CD4-positive, alpha-beta T cell treated with Interleukin-15 for 4 hours (primary cell): Measurements from ENCODE around the gene PEPD.

Source experiments
- DNase-seq: peaks from one replicate; pipeline ENCODE4 v3.0.0-alpha.2; 2020; ENCODE audit warnings: low spot score

Gene PEPD

DNA sequence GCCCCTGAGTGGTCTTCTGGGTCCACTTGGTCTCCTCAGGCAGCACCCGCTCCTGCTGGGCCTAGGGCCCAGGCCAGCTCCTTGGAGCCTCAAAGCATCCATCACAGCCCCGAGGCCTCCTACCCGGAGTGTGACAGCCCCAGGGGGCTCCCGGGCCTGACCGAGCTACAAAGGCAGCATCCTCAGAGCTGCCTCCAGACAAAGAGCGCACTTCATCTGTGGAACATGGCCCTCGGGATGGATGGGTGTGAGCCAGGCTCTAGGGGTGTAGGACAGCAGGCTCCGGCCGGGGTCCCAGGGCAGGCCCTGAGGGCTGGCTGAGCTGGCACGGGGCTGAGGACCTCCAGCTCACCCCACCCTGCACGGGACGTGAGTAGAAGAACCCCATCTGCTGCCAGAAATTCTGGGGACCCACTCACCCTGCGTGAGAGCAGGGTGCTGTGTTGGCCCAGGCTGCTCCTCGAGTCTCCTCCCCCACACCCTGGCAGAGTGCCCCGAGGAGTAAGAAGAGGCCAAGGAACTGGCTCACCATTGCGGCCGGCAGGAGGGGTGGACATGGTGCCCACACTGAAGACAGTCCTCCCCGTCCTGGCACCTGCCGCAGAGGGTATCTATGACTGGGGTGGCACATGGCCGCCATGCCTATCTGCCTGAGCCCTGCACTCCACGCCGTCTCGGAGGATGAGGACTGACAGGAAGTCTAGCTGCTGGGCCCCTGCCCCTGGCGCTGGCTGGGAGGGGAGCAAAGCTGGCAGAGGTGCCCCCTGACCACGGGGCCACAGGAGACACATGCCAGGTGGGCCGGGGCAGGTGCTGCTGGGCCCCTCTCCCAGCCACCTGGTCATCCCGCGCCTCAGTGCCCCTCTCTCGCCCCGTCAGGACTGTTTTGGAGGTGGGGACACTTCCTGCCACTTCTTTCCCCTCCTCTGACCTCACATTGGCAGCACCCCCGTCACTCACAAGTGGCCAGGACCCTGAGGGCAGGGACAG lies 125.7 kb downstream of the PEPD start:
- DNase-seq, result no peak

GRCh38 chr19:33394723-33395560 lies 126.6 kb downstream of the PEPD start:
- DNase-seq, result no peak

DNA sequence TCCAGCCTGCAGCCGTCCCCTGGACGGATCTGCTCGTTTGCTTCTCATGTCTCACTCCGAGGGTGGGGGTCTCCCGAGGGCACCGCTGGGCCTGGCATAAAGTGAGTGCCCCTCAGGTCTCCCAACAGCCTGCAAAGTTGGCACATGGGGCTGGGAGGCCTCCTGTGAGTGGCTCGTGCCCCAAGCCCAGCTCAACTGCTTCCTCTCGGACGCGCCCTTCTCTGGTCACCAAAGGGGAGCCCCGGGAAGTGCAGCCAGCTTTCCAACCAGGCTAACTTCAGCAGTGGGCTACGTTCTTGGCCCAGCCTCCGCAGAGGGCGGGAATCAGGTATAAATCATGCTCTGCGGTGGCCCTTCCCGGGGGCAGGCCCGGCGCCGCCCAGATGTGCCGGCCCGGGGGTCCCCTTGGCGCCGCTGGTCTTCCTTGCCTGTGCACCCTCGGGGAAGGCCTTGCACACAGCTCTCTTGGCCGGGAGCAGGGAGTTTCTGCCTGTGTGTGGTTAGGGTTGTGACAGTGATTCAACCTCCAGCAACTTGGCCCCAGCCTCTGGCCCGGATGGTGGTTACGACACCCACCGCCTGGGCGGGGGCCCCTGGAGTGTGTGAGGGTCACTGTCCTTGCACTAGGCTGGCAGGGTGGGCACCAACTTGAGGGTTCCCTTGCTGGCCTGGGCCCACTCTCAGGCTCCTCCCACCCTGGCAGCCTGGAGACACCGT lies 127.4 kb downstream of the PEPD start:
- DNase-seq, result no peak

DNA sequence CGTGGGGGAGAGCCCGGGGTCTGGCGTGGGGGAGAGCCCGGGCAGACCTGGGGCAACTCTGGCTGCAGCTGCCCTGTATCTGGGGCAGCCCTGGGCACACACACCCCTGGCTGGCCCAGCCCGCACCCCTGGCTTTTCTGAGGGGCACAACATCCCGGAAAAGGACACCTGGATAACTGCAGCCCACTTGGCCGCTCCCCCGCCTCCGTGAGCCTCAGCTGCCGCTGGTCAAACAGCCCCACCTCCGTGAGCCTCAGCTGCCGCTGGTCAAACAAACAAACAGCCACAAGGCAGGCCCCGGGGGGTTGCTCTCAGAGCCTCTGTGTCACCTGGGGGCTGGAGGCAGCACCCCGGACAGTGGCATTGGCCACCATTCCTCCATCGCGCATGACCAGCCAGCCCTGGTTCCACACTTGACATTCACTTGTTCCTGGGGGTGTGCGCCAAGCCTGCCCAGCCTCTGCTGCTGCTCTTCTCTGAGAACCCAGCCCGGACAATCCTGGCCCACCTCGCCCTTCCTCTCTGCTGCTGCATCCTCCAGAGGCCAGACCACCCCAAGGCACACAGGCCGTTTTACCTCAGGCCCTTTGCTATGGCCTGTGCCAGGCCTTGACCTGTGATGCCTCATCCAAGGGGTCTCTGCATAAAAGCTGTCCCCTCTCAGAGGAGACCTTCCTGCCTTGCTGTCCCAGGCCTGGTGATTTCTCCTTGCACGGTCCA lies 128.1 kb downstream of the PEPD start:
- no peak for DNase-seq

DNA sequence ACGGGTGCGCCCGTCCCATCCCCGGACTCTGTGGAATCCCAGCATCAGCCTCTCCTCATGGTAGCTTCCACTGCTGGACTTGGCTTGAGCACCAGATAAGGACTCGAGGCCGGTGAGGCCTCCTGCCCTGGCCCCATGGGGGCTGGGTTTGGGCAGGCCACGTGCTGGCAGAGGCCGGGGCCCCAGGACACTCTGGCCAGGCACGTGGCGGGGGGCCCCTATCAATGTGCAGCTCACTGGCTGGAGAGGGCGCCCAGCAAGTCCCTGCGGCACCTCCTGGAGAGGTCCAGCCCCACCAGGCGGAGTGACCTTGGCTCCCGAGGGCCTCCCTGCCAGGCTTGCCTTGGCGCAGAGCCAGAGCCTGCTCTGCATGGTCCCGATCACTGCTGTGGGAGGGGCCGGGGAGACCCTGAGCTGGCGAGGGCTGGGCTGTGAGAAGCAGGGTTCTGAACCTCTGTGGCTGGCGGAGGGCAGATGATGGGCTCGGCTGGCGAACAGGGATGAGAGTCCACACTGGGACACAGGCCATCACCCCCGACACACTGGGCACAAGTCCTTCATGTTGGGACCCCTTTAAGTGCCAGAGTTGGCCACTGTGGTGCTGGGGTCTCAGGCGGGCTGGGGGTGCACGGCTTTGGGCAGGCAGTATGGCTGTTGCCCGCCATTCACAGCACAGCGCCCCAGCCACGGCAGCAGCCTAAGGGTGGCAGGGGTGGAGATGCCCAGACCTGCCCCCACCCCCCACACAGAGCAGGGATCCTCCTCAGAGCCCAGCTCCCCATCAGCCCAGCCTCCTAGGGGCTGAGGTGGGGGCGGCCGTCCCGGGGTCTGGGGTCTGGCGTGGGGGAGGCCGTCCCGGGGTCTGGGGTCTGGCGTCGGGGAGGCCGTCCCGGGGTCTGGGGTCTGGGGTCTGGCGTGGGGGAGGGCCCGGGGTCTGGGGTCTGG lies 129.0 kb downstream of the PEPD start:
- DNase-seq, result no peak

- no peak for DNase-seq
These were observed 129.9 kb downstream of the PEPD start for GRCh38 chr19:33391631-33392249.

DNA sequence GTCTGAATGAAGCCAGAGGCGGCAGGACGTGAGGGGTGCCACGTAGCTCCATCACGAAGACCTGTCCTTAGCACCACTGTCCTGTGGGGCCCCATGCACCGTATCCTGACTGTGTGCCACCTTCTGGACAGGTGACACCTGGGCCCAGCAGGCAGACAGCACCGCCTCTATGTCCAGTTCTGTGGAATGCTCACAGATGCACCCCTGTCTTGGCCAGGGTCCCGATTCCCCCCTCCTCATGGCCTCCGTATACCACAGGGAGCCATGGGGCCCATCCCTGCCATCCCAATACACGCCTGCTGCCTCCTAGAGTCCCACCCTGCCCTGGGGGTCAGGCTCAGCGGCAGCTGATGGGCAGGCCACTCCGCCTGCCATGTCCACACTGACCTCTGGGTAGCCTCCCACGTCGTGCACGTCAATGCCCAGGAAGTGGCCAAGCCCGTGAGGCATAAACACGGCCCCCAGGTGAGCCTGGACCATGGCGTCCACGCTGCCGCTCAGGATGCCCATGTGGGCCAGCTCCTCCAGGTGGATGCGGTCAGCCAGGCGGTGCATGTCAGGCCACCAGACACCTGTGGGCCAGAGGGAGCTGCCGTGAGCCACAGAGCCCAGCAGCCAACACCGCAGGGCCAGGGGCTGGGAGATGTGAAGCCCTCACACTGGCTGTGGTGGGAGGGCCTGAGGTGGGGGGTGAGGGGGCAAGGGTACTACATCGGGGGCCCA lies 130.5 kb downstream of the PEPD start:
- DNase-seq, result no peak

DNA sequence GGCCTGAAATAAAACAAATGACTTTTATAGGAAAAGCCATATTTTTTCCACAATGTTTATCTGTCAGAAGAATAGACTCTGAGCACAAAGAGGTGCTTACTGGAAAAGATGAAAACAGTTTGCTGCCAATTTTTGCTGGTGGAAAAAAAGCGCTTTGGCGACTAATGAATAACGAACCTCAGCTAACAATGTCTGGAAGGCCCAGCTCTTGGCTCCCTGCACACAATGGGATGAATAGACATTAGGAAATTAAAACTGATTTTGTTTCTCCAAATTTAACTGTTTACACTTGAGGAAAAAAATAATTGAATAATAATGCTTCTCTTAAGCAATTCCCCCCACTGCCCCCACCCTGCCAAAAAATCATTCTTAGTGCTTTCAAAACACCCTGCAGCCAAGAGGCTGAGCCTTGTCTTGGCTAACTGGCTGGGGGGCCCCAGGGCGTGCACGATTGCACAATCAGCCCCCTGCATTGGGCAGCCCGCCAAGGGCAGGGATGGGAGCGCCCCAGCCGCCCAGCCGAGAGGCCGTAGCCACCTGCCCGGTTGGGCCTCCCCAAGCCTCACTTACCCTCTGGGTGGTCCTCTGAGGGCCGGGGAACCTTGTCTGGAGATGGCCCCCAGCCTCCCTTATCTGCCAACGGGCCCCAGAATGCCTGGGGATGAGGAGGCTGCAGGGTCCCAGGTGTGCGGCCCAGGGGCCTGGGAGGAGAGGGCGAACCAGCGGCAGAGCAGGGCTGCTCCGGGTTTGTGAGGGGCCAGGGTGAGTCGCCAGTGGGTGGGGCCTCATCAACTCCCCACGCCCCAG lies 131.3 kb downstream of the PEPD start:
- no peak for DNase-seq

- DNase-seq, result no peak
These were observed 132.0 kb downstream of the PEPD start for GRCh38 chr19:33389421-33390100.

DNA sequence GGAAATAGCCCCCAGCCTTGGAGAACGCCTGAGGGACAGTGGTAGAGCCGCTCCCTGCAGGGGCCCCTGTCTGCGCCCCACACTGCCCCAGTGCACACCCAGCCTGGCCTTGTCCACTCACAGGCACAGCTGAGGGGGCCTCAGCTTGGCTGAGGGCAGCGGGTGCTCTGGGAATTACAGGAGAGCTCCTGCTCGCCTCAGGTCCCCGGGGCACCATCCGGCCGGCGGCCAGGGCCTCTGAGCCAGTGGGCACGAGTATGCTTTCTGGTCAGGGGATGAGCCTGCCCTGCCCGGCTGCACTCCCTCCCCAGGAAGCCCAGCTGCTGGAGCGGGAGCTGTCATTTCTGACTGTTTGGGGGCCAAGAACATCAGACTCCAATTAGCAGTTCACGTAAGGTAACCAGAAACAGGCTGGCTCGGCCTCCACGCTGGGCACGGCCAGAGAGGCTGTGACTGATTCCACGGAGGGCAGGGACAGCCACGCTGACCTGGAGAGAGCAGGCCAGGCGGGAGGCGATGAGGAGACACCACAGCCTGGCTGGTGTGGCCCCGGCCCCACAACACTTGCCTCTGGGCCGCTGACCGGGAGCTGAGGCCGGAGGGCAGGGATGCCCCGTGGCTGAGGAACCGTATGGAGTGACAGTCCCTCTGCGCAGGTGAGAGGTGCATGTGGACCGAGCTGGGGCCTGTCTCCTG lies 132.7 kb downstream of the PEPD start:
- DNase-seq, result no peak

DNA sequence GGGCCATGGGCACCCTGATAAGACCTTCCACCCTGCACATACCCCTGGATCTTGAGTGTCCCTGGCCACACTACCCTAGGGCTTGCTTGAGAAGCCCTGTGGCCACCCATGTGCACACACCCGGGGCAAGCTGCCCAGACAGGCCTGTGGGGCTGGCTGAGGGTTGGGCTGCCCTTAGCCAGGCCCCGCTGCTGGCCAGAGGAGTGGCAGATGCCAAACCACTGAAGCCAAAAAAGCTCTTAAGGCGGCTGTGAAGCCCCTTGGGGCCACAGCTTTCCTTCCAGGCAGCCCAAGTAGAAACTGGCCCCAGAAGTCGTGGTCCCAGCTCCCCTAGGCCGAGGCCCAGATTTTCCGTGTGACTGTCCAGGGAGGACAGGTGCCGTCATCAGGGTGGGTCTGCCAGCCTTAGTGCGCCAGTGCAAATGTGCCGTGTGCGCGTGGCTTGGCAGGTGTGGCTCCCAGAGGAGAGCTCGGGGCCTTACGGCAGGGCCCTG lies 133.3 kb downstream of the PEPD start:
- DNase-seq, result no peak

DNA sequence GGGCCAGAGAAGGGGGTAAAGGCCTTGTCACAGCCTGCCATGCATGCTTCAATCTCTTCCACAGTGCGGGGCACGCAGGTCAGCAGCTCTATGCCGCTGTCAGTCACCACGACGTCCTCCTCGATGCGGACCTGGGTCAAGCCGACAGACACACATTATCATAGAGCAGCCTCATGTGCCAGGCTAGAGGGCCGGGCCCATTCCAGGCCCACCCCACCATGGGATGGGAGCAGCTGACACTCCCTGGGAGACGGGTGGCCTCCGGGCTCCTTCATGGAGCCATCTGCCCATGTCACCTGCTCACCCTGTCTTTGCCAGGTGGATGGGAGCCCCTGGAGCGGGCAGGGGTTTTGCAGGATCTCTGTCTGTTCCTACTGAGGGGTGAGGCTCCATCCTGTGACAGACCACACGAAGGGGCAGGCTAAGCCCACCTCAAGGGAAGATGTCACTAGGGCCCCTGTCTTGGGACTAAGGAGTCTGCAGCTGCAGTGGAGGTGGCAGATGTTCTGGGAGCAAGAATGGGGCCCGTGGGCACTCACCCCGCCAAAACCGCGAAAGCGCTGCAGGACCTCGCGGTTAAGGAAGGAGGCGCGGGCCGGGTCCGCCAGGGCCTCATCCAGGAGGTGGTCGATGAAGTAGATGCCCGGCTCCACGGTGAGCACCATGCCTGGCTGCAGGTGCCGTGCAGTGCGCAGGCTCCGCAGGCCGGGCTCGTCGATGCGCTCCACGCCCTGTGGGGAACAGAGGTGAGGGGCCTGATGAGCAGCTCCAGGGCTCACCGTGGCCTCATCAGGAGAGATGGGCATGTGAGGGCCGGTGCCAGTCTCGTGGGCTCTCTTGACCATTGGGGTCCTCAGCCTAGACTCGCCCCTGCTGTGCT lies 134.0 kb downstream of the PEPD start:
- DNase-seq, result no peak

DNA sequence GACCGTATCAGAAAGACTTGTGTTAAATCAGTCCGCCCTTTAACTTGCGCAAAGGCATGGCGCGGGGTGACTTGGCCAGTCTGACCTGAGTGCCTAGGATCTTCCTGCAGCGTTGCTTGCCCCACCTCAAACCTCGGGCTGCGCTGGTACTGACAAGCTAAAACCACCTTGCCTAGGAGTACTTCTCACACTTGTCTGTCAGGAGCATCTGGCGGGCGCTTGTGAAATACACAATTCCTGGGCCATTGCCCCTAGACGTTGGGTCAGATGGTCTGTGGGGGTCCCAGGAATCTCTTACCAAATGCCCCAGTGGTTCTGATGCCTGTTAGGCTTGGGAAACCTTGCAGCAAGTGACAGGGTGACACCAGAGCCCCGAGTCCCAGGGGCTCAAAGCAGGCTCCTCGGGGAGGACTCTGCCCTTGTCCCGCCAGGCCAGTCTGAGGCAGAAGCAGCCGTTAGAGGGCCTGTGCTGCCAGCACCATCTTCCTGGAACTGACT lies 135.2 kb downstream of the PEPD start:
- DNase-seq, result no peak

- DNase-seq, result no peak
These were observed 135.6 kb downstream of the PEPD start for GRCh38 chr19:33385956-33386355.

DNA sequence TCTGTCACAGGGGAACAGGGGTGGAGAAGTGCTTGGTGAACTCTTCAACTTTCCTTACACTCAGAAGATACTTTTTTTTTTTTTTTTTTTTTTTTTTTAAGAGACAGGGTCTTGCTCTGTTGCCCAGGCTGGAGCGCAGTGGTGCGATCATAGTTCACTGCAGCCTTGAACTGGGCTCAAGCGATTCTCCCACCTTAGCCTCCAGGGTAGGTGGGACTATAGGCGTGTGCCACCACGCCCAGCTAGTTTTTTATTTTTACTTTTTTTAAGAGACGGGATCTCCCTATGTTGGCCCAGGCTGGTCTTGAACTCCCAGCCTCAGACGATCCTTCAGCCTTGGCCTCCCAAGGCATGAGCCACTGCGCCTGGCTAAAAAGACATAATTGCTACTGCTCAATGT lies 136.6 kb downstream of the PEPD start:
- no peak for DNase-seq
